Melanocyte of skin (primary cell): Measurements from ENCODE around the gene RNF223. TPM values are rescaled to one million over a fixed set of nuclear protein-coding genes. Genes with fewer than 3 reads are reported as not detected.

Experiments
- total RNA-seq, 2 donors: library from RNA; depleted of rRNA; stranded (reverse); fragments of >200 nt; gene quantifications; 2 replicates each; pipeline ENCODE4 v1.2.3, GENCODE V29; 2012

RNF223 gene
- not detected for total RNA-seq

DNA sequence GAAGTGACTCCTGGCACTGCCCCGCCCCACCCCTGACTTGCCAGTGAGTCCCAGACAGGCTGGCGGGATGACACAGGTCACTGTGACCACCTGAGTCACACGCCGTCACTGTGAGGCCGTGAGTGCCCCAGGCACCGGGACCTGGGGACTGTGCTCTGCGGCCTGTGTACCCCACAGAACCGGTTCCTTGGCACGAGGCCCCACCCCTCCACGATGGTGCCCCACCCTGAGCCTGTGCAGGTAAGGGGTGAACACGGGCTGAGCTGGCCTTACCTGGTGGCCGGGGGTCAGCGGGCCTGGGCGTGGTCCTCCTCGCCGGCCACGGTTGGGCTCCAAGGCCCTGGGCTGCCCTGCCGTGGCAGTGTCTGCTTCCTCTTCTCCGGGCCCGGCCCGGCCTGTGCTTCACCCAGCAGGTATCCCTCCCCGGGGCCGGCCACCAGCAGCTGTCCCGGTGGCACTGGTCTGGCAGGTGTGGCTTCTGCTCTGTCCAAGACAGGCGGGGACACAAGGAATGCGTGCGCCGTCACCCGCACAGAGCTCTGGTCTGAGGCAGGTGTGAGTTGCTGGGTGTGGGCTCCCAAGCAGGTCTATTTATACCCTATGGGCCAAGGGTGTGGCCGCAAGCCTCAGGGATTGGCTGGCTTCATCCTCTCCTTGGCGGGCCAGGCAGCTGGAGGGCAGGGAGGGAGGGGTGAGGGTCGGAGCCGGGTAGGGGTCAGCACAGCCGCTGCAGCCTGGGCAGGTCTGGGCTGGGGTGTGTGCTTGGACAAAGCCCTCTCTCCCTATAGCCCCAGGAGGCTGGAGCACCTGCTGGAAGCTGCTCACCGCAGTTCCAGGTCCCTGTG lies at the start of gene RNF223:
TSS of gene RNF223 (minus strand) at position 564 of the 845 bp plus-strand sequence. CDS start 1,740 bp downstream, outside the sequence.

DNA sequence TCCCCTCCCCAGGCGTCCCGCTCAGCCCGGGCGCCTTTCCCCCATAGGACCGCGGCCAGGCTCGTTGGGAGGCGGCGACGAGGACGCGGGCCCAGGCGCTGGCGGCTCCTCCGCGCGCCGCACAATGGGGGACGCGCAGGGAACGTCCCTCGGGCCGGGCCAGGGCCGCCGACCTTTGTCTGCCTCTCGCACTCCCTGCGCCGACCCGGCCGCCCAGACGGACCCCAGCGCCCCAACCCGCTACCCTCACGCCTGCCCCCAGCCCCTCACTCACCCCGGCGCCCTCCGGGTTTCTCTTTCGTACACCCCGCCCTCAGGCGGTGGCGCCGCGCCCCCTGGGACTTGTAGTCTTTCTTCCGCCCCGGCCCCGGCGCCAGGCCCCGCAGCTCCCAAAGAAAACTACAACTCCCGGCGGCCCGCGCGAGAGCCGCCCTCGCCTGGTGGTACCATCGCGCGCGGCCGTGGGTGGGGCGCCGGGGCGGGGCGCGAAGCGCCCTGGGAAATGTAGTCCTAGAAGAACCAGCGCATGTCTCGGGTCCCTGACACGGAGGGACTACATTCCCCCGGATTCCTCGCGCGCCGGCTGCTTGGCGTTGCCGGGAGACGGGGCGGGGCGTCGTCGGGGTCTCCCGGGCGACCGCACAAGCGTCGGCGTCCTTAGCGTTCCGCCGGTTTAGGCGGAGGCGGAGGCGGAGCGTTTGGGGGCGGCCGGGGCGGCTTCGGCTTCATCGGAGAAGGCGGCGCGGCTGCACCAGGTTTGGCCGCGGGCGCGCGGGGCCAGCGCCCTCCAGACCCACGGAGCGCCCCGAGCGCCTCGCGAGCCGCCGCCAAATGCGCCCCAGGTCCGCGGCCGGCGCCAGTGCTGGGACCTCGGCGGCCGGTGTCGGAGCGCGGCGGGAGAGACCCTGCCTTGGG lies 41.9 kb upstream of the RNF223 start, which contains the start of gene C1orf159:
TSS of gene C1orf159 (minus strand) at position 304 of the 915 bp plus-strand sequence. CDS start 24,546 bp downstream, outside the sequence.

Other genes starting within 250 kb of the RNF223 start
- gene SAMD11, start 150.4 kb downstream of the RNF223 start, total RNA-seq = under 1 TPM in 1 of 2 donors, not detected in 1; under 0.01 TPM
- 100 to 1,000 TPM in 1 of 2 donors, 10 to 100 TPM in 1; 71.9 to 120 TPM for gene NOC2L, start 115.0 kb downstream of the RNF223 start, total RNA-seq
- 1 to 10 TPM; 5.7 to 8.3 TPM for gene KLHL17, start 113.7 kb downstream of the RNF223 start, total RNA-seq
- under 1 TPM in 1 of 2 donors, not detected in 1; 0.67 TPM for gene PLEKHN1, start 107.8 kb downstream of the RNF223 start, total RNA-seq
- not detected for gene PERM1, start 92.2 kb downstream of the RNF223 start, total RNA-seq
- gene HES4, start 74.2 kb downstream of the RNF223 start, total RNA-seq = 10 to 100 TPM; 32.0 to 57.1 TPM
- 1,000 to 10,000 TPM; 2,813 to 2,877 TPM for gene ISG15, start 60.8 kb downstream of the RNF223 start, total RNA-seq
- 100 to 1,000 TPM in 1 of 2 donors, 10 to 100 TPM in 1; 80.3 to 113 TPM for gene AGRN, start 54.2 kb downstream of the RNF223 start, total RNA-seq
- 10 to 100 TPM in 1 of 2 donors, 1 to 10 TPM in 1; 8.6 to 12.0 TPM for gene C1orf159, start 41.8 kb upstream of the RNF223 start, total RNA-seq
- not detected for gene TTLL10, start 99.6 kb upstream of the RNF223 start, total RNA-seq
- under 1 TPM in 1 of 2 donors, not detected in 1; 0.34 TPM for gene TNFRSF18, start 132.3 kb upstream of the RNF223 start, total RNA-seq
- gene TNFRSF4, start 139.8 kb upstream of the RNF223 start, total RNA-seq = not detected
- gene SDF4, start 157.7 kb upstream of the RNF223 start, total RNA-seq = 10 to 100 TPM; 79.5 to 88.9 TPM
- 10 to 100 TPM; 19.0 to 26.5 TPM for gene B3GALT6, start 157.9 kb upstream of the RNF223 start, total RNA-seq
- not detected for gene C1QTNF12, start 172.4 kb upstream of the RNF223 start, total RNA-seq
- 10 to 100 TPM; 28.9 to 32.6 TPM for gene UBE2J2, start 199.5 kb upstream of the RNF223 start, total RNA-seq
- under 1 TPM; 0.67 to 0.69 TPM for gene SCNN1D, start 206.1 kb upstream of the RNF223 start, total RNA-seq
- gene ACAP3, start 233.6 kb upstream of the RNF223 start, total RNA-seq = 10 to 100 TPM; 21.3 to 42.0 TPM
- 10 to 100 TPM; 15.8 to 23.6 TPM for gene PUSL1, start 234.3 kb upstream of the RNF223 start, total RNA-seq